IMR-90 (cell line): ENCODE data around the gene ADM.

ENCODE experiments used
- CEBPB ChIP-seq: IDR thresholded peaks from 2 replicates; pipeline ENCODE4 v1.6.1; 2012; ENCODE audit warnings: low read depth, low read length, improper control_type of control experiment
- CTCF ChIP-seq: conservative IDR thresholded peaks from 2 replicates; pipeline ENCODE4 v1.5.1; 2012; ENCODE audit warnings: mild to moderate bottlenecking, low read depth, low read length, improper control_type of control experiment
- MXI1 ChIP-seq: IDR thresholded peaks from 2 replicates; pipeline ENCODE4 v1.6.1; 2012; ENCODE audit warnings: low read depth, mild to moderate bottlenecking, low read length, moderate library complexity, borderline replicate concordance
- POLR2A ChIP-seq: IDR thresholded peaks from 2 replicates; pipeline ENCODE4 v1.6.1; 2012; ENCODE audit warnings: mild to moderate bottlenecking, low read depth, low read length
- RCOR1 ChIP-seq: IDR thresholded peaks from 2 replicates; pipeline ENCODE4 v1.6.1; 2012; ENCODE audit warnings: mild to moderate bottlenecking, low read length, improper control_type of control experiment; ENCODE audit not compliant: insufficient replicate concordance
- RFX5 ChIP-seq: IDR thresholded peaks from 2 replicates; pipeline ENCODE4 v1.8.0; 2012; ENCODE audit warnings: low read depth, mild to moderate bottlenecking, low read length, moderate library complexity

DNA sequence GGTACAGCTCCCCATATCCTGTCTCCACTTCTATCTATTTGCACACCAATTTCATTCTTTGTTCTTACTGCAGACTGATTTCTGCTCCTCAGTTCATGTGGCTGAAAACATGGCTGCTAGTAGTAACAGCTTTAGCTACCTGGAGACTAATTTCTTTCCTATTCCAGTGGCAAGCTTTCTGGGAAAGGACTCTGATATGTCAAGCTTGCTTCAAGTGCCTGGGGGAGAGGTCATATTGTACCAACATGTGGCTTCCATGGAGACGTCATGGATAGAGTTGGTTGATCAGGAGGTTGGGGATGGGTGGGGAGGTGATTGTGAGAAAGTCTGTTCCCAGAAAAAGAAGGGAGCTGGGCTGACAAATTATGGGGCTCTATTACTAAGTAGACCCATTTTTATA is 44.9 kb downstream of the ADM start:
- TF ChIP-seq CTCF (no peak), POLR2A (no peak), RCOR1 (no peak), CEBPB (no peak), MXI1 (no peak), RFX5 (no peak)
